Activated T-cell treated with anti-CD3 and anti-CD28 coated beads, Interleukin-2, amount 50 U/mL, for 48 hours (primary cell): Measurements from ENCODE around the gene NDUFA6.
"Not testable (repeated sequence)": the region's sequence is repeated elsewhere in the genome, so short reads cannot be mapped to it uniquely, and the experiment has no call there.

ENCODE experiments used
- DNase-seq, 2 experiments: peaks; one replicate each; pipeline ENCODE4 v3.0.0-alpha.2; 2020

Gene NDUFA6

GRCh38 chr22:42090596-42091454 lies at the start of gene NDUFA6:
Gene NDUFA6, minus strand, starts transcription at chr22:42090772. Its CDS starts 28 bp downstream, at chr22:42090744.
- DNase-seq: peak; percentile 98 to 99

GRCh38 chr22:42140153-42140552 lies 49.6 kb upstream of the NDUFA6 start:
- DNase-seq: not testable (repeated sequence)

- DNase-seq: not testable (repeated sequence)
These were observed 48.9 kb upstream of the NDUFA6 start for GRCh38 chr22:42139508-42139907.

- no peak for DNase-seq
These were observed 48.4 kb upstream of the NDUFA6 start for GRCh38 chr22:42138972-42139371.

- DNase-seq: no peak
These were observed 47.7 kb upstream of the NDUFA6 start for GRCh38 chr22:42138122-42138770.

- DNase-seq: not testable (repeated sequence)
These were observed 45.1 kb upstream of the NDUFA6 start for GRCh38 chr22:42135688-42136087.

GRCh38 chr22:42134100-42135020 lies 43.8 kb upstream of the NDUFA6 start:
- DNase-seq: no peak

- DNase-seq: no peak
These were observed 41.9 kb upstream of the NDUFA6 start for GRCh38 chr22:42132457-42132856.

- DNase-seq: no peak
These were observed 41.0 kb upstream of the NDUFA6 start for GRCh38 chr22:42131562-42131961.

GRCh38 chr22:42130639-42131431 lies 40.3 kb upstream of the NDUFA6 start, which contains the start of gene CYP2D6:
Gene CYP2D6, minus strand, starts transcription at chr22:42130810. Its CDS starts 19 bp downstream, at chr22:42130791.
- DNase-seq: peak in 1 of 2 experiments; percentile 20

- DNase-seq: not testable (repeated sequence)
These were observed 39.6 kb upstream of the NDUFA6 start for GRCh38 chr22:42130182-42130581.

GRCh38 chr22:42128776-42129694 lies 38.5 kb upstream of the NDUFA6 start:
- DNase-seq: peak in 1 of 2 experiments; percentile 37

- DNase-seq: not testable (repeated sequence)
These were observed 37.4 kb upstream of the NDUFA6 start for GRCh38 chr22:42128007-42128406.

- no peak for DNase-seq
These were observed 37.0 kb upstream of the NDUFA6 start for GRCh38 chr22:42127606-42128005.

- DNase-seq: not testable (repeated sequence)
These were observed 33.0 kb upstream of the NDUFA6 start for GRCh38 chr22:42123529-42123928.

- peak; percentile 55 to 60 for DNase-seq
These were observed 29.9 kb upstream of the NDUFA6 start for GRCh38 chr22:42120231-42121021.

GRCh38 chr22:42116848-42117424 lies 26.4 kb upstream of the NDUFA6 start:
- DNase-seq: no peak

GRCh38 chr22:42115420-42115830 lies 24.9 kb upstream of the NDUFA6 start:
- not testable (repeated sequence) for DNase-seq

- DNase-seq: no peak
These were observed 24.1 kb upstream of the NDUFA6 start for GRCh38 chr22:42114721-42115120.
